Endometrium (tissue), 2 donors: ENCODE data around the gene PCP2.

ENCODE experiments used
- FAIRE-seq: peaks from 2 replicates; lab custom pipeline; 2012; peaks lifted over from hg19 to GRCh38; lab: Jason Lieb, UNC
- donor health status: control.
- donor health status: control.

PCP2 gene

GRCh38 chr19:7638802-7639465, 5.4 kb upstream of the PCP2 start:
- FAIRE-seq: no peak

GRCh38 chr19:7637374-7638256, 4.1 kb upstream of the PCP2 start:
- no peak for FAIRE-seq

GRCh38 chr19:7636691-7637373, 3.3 kb upstream of the PCP2 start, which contains the start of gene STXBP2:
STXBP2 (plus strand) TSS chr19:7637110; CDS start chr19:7637150, 40 bp downstream.
- no peak for FAIRE-seq

GRCh38 chr19:7636317-7636690, 2.8 kb upstream of the PCP2 start:
- no peak for FAIRE-seq

GRCh38 chr19:7635670-7636069, 2.2 kb upstream of the PCP2 start:
- FAIRE-seq: no peak

GRCh38 chr19:7632340-7633203, 947 bp downstream of the PCP2 start:
- no peak for FAIRE-seq

GRCh38 chr19:7631577-7631976, 1.9 kb downstream of the PCP2 start:
- no peak for FAIRE-seq

GRCh38 chr19:7629347-7630054, 4.0 kb downstream of the PCP2 start, which contains the start of the genes PET100 and XAB2:
PET100 (plus strand) TSS chr19:7629793; CDS start chr19:7629834, 41 bp downstream.
XAB2 (minus strand) TSS chr19:7629545; CDS start chr19:7629527, 18 bp downstream.
- FAIRE-seq: peak; percentile 100

- FAIRE-seq: no peak
Measured at GRCh38 chr19:7628589-7629311, 4.8 kb downstream of the PCP2 start.

- no peak for FAIRE-seq
Measured at GRCh38 chr19:7627166-7627565, 6.4 kb downstream of the PCP2 start.

GRCh38 chr19:7625763-7626372, 7.7 kb downstream of the PCP2 start:
- no peak for FAIRE-seq

- no peak for FAIRE-seq
Measured at GRCh38 chr19:7624810-7625209, 8.7 kb downstream of the PCP2 start.

GRCh38 chr19:7623725-7624603, 9.6 kb downstream of the PCP2 start:
- FAIRE-seq: no peak

GRCh38 chr19:7622933-7623685, 10.4 kb downstream of the PCP2 start:
- no peak for FAIRE-seq

GRCh38 chr19:7620442-7621412, 12.8 kb downstream of the PCP2 start:
- no peak for FAIRE-seq

- FAIRE-seq: no peak
Measured at GRCh38 chr19:7619671-7620441, 13.7 kb downstream of the PCP2 start.
